ENCODE data around the gene PTPRJ.
"Not testable (repeated sequence)": the region's sequence is repeated elsewhere in the genome, so short reads cannot be mapped to it uniquely, and the experiment has no call there.

The PTPRJ gene

DNA sequence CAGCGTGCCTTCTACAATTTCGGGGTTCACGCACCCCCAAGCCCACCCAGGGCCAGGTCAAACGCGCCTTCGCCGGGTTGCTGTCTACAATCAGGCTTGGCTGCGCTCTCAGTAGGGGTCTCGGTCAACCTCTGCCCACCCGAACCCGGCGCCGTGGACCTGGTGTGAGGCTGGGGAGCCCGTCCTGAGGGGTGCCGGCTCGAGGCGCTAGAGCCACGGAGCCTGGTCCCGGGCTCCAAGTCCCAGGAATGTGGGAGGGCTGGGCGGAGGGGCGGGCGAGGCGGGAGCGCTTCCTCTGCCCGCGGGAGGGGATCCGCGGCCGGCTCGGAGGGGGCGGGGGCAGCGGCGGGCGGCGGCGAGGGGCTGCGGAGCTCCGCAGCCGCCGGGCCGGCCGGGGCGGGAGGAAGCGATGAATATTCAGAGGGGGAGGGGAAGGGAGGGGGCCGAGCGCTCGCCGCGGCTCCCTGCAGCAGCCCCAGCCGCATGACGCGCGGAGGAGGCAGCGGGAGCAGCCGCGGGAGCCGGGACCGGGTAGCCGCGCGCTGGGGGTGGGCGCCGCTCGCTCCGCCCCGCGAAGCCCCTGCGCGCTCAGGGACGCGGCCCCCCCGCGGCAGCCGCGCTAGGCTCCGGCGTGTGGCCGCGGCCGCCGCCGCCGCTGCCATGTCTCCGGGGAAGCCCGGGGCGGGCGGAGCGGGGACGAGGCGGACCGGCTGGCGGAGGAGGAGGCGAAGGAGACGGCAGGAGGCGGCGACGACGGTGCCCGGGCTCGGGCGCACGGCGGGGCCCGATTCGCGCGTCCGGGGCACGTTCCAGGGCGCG lies at the start of gene PTPRJ:
TSS of gene PTPRJ (plus strand) at position 472 of the 819 bp plus-strand sequence. CDS start 354 bp downstream, outside the sequence.
- peak; percentile 76 for DNase-seq

DNA sequence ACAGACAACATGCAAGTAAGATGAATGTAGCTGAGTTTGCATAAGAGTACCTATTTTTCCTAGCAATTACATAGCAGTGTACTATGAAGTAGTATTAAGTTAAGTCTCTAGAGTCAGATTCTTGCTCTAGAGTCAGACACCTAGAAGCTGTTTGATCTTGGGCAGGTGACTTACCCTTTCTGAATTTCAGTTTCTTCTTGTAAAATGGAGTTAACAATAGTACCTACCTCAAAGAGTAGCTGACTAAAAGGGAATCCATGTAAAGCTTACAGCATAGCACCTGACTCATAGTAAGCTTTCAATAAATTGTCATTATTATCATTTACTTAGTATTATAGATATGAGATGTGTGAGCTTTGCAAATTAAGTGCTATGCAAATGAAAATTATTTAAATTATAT lies 47.8 kb upstream of the PTPRJ start:
- DNase-seq: no peak

DNA sequence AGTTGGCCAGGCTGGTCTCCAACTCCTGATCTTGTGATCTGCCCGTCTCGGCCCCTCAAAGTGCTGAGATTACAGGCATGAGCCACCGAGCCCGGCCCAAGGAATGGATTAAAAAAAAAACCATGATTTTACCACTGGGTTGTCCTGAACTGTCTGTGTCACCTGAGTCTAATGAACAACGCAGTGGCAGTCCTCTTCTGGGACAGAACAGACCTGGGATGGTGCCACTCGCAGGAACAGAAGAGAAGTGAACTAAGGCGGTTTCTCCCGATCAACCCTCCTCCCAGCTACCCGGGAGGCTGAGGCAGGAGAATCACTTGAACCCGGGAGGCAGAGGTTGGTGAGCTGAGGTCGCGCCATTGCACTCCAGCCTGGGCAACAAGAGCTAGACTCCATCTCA lies 46.6 kb upstream of the PTPRJ start:
- not testable (repeated sequence) for DNase-seq

DNA sequence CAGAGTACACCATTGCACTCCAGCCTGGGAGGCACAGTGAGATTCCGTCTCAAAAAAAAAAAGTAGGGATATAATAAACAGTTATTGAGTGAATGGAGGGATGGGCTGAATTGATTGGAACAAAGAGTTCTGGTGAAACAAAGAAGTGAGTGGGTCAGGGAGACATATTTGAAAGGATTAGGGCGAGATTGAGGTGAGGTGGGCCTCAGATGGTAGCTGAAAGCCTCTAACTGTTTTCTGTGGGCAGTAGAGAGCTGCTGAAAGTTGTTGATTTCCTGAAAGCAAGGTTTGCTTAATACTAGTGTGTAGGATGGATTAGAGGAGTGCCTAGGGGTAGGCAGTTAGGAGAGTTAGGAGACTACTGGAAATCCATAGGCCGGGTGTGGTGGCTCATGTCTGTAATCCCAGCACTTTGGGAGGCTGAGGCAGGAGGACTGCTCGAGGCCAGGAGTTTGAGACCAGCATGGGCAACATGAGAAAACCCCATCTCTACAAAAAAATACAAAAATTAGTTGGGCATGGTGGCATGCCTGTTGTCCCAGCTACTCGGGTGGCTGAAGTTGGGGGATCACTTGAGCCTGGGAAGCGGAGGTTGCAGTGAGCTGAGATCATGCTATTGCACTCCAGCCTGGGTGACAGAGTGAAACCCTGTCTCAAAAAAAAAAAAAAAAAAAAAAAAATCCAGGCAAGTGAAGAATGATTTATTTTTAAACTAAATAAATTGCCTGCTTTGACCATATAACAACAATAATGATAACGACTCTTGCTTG lies 41.4 kb upstream of the PTPRJ start:
- DNase-seq: no peak

DNA sequence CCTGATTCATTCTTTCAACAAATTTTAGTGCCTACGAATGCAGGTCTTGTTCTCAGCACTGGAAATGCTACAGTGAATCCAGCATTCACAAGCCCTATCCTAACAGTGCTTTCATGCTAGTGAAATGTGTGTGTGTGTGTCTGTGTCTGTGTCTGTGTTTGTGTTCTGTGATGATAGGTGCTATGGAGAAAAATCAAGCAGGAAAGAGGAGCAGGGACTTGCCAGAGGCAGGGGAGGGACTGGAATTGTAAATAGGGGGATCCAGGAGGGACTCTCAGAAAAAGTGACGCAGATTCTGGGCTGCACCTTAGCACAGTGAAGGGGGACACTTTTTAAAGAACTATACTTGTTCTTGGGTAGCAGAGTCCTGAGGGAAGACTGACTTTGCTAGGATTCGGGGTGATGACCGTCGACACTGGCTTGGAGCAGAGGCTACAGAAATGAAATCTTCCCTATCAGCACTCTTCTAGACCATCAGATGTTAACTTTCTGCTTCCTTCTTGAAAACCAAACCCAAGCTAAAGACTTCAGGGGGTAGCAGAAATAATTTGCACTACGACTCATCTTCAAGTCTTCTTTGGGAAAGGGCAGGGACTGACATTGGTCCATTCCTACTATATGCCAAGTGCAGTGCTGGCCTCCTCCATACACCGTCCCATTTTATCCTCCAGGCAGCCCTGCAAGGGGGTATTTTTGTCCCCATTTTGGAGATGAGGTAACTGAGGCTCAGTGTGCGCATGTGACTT lies 39.3 kb upstream of the PTPRJ start:
- DNase-seq: no peak

DNA sequence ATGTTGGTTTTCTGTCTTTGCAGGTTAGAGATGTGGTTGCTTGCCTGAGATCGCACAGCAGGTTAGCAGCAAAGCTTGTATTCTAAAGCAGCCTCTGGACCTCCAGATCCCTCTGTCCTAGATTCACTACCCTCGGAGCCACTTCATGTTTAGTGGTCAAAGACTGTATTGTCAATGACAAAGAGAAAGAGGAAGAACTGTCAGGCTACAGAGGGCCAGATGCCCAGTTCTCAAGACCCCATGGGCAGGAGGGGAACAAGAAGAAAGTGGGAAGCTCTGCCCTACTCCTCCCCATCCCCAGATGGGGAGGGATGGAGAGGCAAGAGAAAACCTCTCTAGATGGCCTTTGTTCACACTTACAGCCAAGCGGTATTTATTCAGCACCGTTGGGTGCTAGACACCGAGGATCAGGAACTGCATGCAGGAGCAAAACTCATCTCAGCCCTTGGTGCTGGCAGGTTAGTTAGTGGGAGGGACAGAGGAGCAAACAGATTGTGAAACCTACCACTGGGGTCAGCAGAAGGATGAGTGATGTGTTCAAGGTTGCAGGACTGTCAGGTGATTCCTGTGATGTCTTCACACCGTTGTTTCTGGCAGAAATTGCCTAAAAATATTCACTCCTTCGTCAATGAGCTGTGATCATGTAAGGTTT lies 38.3 kb upstream of the PTPRJ start:
- DNase-seq: peak; percentile 12

DNA sequence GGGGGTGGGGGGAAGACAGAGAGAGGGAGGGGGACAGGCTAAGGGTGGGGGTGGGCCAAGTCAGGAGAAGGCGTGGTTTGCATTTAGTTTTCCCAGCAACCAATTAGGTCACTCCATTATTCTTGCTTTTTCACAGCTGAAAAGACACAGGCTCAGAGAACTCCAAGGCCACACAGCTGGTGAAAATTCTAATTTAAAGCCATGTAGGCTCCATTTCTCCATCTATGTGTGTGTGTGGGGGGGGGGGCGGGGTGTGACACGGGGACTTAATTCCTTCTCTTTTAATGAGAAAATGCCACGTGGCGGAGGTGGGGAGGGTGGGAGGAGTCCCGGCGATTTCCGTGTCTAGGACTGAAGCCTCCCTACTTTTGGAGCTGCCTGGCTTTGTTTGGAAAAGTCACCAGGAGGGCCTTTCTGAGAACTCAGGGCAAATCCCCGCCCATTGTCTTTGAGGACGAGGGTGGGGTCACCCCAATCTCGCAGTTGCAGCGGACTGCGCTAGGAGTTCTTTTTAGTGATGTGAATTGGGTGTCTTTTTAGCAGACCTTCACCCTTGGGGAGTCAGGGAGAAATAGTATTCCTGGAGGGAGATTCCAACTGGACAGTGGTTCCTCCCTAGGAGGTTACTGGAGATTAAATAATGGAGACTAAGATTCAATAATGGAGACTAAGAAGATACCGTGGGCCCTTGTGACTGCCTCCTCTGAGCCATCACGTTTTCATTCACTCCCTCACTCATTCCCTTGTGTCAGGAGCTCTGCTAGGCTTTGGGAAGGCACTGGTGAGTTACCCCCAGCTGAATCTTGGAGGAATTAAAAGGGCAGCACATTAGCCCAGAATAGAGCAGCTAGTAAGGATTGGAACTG lies 36.4 kb upstream of the PTPRJ start:
- DNase-seq: no peak

DNA sequence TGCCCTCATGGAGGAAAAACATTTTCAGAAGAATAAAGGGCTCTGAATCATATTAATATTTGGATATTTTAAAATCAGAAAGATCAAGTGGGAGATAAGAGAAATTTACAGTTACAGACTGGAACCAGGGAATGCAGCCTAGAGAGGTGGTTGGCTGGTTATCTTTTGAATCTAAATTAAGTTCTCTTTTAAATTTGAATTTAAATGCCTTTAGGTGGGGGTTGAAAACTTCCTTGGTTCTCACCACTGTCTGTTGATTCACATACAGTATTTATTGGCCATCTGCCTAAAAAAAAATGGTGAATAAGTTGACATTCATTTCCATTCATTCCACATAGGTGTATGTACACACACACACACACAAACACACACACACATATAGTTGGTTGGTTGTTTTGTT lies 35.7 kb upstream of the PTPRJ start:
- no peak for DNase-seq

DNA sequence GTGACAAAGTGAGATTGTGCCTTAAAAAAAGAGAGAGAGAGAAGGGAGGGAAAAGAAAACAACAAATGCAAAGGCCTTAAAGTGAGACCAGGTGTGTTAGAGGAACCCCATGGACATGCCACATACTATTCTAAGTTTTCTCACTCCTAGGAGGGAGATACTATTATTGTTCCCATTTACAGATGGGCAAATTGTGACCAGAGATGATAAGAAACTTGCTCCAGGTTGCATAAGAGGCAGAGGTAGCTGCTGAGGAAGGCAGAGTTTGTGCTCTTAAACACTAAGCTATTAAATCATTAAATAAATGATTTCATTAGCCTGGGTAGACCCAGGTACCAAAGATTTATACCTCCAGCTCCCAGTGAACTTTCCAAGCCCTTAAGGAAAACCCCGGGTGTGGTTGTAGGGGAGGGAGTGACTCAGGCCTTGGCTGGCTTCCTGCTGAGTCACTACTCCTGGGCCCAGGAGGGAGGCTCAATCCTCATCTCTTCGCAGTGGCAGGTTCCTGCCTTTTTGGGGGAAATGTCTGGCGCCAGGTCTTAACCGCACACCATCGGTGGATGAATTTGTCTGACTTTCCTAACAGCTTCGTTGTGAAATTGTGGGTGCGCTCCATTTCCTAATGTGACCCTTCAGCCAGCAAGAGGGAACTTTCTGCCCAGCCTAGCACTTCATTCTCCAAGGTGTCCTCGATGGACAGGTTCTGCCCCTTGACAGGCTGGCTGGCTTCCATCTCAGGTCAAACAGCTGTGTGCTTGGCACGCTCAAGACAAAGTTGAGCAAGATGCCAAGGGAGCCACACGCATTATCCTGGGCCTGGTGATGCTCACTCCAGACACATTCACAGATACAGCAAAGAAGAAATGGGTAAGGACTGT lies 33.4 kb upstream of the PTPRJ start:
- no peak for DNase-seq

DNA sequence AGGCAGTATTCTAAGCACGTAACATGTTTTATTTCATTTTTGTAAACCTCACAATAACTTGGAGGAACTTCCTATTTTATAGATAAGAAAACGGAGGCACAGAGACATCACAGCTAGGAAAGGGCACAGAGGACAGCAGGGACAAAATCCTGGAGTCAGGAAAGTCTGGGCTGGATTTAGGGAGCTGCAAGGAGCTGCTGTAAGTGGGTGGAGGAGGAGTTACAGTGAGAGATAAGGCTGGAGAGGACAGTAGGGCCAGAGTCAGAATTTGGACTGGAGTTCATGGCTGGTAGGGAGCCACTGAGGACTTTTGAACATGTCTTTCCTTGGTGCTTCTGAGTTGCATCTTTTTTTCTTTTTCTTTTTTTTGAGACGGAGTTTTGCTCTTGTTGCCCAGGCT lies 32.2 kb upstream of the PTPRJ start:
- no peak for DNase-seq

DNA sequence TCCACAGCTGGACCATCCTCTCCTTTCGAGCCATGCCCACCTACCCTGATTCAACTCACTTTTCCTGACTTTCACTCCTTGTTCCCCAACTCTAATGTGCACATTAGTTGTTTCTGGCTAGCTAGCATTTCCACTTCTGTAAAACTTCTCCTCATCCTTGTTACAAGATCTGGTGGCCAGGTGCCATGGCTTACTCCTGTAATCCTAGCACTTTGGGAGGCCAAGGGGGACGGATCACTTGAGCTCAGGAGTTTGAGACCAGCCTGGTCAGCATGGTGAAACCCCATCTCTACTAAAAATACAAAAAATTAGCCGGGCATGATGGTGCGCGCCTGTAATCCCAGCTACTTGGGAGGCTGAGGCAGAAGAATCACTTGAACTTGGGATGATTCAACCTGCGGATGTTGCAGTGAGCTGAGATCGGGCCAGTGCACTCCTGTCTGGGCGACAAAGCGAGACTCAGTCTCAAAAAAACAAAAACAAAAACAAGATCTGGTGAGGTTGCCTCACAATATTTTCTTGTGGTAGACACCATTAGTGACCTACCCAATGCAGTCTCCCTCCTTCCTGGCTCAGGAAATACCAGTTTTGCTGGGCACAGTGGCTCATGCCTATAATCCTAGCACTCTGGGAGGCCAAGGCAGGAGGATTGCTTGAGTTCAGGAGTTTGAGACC lies 31.2 kb upstream of the PTPRJ start:
- not testable (repeated sequence) for DNase-seq

DNA sequence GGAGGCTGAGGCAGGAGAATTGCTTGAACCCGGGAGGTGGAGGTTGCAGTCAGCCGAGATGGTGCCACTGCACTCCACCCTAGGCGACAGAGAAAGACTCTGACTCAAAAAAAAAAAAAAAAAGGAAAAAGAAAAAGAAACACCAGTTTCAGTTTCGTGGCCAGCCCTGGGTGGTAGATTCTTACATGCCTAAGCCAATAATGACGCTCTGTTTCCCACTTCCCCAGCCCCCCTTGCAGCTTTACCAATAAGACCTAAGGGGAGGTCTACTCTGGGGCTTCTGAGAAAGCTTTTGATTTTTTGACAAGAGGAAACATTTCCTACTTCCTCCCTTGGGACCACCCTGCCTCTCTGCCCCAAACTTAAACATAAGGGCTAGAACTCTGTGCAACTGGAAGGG lies 30.0 kb upstream of the PTPRJ start:
- no peak for DNase-seq

DNA sequence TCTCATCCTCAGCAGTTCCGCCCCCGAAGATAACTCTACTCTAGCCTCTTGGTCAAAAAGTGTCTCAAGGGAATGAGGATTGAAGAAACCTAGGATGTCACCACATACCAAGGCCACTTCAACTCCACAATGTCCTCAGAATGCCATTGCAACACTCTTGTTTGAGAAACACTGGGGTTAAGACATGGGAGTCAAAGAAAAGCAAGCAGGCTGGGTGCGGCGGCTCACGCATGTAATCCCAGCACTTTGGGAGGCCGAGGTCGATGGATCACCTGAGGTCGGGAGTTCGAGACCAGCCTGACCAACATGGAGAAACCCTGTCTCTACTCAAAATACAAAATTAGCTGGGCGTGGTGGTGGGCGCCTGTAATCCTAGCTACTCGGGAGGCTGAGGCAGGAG lies 28.9 kb upstream of the PTPRJ start:
- not testable (repeated sequence) for DNase-seq

DNA sequence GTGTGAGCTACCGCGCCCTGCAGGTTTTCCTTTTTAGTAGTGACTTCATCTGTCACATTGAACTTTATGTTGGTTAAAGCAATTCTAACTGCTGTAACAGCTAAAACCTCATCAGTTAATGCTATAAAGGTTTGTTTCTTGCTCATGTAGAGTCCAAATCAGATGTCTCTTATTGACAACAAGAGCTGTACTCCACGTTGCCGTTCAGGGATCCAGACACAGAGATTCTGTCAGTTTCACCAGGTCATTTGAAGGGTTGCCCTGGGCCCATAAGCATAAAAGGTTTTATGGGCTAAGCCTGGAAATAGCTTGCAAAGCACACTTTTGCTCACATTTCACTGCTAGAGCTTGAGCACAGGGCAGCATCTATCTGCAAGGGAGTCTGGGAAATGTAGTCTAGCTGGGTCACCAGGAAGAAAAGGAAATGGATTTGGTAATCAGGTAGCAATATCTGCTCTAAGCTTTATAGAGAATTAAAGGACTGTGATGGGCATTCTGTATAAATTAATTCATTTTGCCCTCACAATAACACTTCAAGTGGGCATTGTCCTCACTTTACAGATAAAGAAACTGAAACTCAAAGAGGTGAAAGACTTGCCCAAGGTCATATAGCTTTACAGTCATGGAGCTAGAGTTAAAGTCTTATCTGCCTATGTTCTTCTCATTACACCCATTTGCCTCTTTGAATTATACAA lies 25.2 kb upstream of the PTPRJ start:
- DNase-seq: no peak

DNA sequence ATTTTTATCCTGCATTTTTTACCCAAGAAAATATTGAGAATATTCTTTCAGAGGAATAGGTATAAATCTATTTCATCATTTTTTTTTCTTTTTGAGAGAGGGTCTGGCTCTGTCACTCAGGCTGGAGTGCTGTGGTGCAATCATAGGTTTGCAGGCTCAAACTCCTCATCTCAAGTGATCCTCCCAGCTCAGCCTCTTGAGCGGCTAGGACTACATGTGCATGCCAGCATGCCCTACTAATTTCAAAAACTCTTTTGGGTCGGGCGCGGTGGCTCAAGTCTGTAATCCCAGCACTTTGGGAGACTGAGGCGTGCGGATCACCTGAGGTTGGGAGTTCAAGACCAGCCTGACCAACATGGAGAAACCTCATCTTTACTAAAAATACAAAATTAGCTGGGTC lies 20.3 kb upstream of the PTPRJ start:
- no peak for DNase-seq

DNA sequence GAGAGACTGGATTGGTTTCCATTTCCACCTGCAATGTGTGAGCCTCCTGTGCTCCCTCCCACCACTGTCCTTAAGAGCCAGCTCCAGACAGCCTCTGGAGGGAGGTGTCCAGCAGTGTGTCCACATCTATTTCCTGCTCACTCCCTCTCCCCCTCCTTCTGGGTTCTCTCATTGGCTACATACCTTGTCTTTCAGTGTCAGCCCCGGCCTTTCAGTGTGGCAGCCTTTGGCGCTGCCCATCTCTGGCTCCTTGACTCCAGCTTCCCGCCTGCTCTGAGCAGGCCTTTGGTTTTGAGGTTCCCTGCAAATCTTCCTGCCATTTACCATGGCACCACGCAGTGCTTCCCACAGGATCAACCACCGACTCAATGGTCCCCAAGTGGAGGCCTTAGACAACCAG lies 19.0 kb upstream of the PTPRJ start:
- no peak for DNase-seq

DNA sequence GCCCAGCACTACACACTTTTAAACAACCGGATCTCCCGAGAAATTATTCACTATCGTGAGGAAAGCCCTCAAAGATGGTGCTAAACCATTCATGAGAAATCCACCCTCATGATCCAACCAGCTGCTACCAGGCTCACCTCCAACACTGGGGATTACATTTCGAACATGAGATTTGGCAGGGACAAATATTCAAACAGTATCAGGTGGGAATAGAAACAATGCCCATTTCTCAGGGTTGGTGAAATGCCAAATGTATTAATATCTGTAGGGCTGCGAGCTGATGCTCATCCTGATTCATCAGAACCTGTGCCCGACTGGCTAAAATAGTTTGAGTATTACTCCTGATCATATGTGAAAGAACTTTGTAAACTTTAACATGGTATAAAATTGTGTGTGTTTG lies 15.8 kb upstream of the PTPRJ start:
- DNase-seq: no peak

DNA sequence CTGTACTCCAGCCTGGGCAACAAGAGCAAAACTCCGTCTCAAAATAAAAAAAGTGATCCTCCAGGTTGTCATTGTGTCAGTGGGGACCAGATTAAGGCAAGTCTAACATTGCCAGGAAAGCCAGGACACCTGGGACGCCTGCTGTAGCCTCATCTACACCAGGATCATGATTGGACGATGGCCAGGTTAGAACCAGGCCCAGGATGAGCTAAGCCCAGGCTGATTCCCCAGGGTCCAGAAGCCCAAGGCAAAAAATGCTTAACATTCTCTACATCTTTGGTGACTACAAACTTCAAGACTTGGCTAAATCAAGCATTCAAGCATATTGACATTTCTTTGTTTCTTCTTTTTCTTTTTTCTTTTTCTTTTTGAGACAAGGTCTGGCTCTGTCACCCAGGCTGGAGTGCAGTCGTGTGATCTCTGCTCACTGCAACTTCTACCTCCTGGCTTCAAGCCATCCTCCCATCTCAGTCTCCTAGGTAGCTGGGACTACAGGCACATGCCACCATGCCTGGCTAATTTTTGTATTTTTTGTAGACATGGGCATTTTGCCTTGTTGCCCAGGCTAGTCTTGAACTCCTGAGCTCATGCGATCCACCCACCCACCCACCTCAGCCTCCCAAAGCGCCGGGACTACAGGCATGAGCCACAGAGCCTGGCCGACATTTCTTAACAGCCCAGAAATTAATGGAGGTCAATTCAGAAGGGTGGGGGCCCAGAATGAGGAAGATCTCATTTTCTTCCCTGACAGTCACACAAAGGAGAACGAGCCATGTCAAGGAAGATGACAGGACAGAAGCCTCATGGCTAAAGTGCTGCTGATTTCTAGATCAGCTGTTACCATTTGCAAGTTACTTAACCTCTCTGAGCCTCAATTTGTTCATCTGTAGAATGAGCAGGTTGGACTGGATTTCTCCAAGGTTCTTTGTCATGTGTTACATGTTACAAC lies 12.5 kb upstream of the PTPRJ start:
- no peak for DNase-seq

DNA sequence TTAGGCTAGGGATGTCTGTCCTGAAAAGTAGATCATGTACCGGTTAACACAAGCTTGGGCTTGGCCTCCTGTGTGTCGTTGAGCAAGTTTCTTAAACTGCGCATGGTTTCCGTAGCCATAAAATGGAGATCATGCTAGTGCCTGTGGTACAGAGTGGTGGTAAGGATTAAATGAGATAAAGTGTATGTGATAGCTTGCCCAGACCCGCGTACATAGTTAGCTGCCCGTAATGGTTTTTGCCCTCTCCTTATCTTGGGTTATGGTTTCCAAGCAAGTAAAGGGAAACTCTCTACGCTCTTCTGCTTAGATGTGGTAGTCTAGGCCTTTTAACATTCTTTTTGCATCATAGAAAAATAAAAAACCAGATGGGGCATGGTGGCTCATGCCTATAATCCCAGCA lies 11.0 kb upstream of the PTPRJ start:
- DNase-seq: no peak
